ENCODE data around the gene GPBP1.
A peak's percentile ranks its signal among the peaks of the same experiment; 100 is the strongest.
"Not testable (repeated sequence)": the region's sequence is repeated elsewhere in the genome, so short reads cannot be mapped to it uniquely, and the experiment has no call there.

Gene GPBP1

GRCh38 chr5:57173319-57174127, at the start of gene GPBP1:
Gene GPBP1 (plus strand): TSS chr5:57174059. CDS start chr5:57214131, 40,072 bp downstream.
- DNase-seq = peak; percentile 98

GRCh38 chr5:57128325-57128724, 45.5 kb upstream of the GPBP1 start:
- no peak for DNase-seq

GRCh38 chr5:57133574-57133973, 40.3 kb upstream of the GPBP1 start:
- no peak for DNase-seq

- DNase-seq = no peak
These were observed 36.5 kb upstream of the GPBP1 start for GRCh38 chr5:57137401-57137800.

- no peak for DNase-seq
These were observed 21.5 kb upstream of the GPBP1 start for GRCh38 chr5:57152316-57152715.

- DNase-seq = no peak
These were observed 18.8 kb upstream of the GPBP1 start for GRCh38 chr5:57155033-57155432.

- no peak for DNase-seq
These were observed 16.7 kb upstream of the GPBP1 start for GRCh38 chr5:57157131-57157530.

- DNase-seq = no peak
These were observed 16.2 kb upstream of the GPBP1 start for GRCh38 chr5:57157666-57158065.

- DNase-seq = no peak
These were observed 10.3 kb upstream of the GPBP1 start for GRCh38 chr5:57163553-57164006.

- no peak for DNase-seq
These were observed 9.7 kb upstream of the GPBP1 start for GRCh38 chr5:57164124-57164523.

GRCh38 chr5:57165171-57165570, 8.7 kb upstream of the GPBP1 start:
- DNase-seq = not testable (repeated sequence)

GRCh38 chr5:57166276-57166675, 7.6 kb upstream of the GPBP1 start:
- no peak for DNase-seq

- no peak for DNase-seq
These were observed 6.7 kb upstream of the GPBP1 start for GRCh38 chr5:57167201-57167600.

GRCh38 chr5:57170116-57170515, 3.7 kb upstream of the GPBP1 start:
- DNase-seq = not testable (repeated sequence)

GRCh38 chr5:57171816-57172465, 1.9 kb upstream of the GPBP1 start:
- no peak for DNase-seq

GRCh38 chr5:57172466-57173318, 1.2 kb upstream of the GPBP1 start:
- DNase-seq = no peak

GRCh38 chr5:57174128-57174889, 450 bp downstream of the GPBP1 start:
- peak; percentile 70 for DNase-seq

GRCh38 chr5:57174890-57175510, 1.1 kb downstream of the GPBP1 start:
- DNase-seq = no peak

GRCh38 chr5:57175551-57176309, 1.9 kb downstream of the GPBP1 start:
- no peak for DNase-seq

GRCh38 chr5:57176350-57176857, 2.5 kb downstream of the GPBP1 start:
- no peak for DNase-seq

Measured in activated CD8-positive, alpha-beta memory T cell treated with anti-CD3 and anti-CD28 coated beads for 24 hours (primary cell).